OCI-LY1 (cell line): ENCODE results near the gene EDEM2.

Experiments used
- EZH2 ChIP-seq: fragments of 200-600 bp; sonication (generic), shearing (Covaris generic); IDR thresholded peaks from 2 replicates; pipeline ENCODE4 v1.8.0; 2017; ENCODE audit warnings: borderline replicate concordance, mixed run types, mild to moderate bottlenecking, antibody characterized with exemption, low read length, moderate library complexity, mixed read lengths
- TF ChIP-seq, protein P1 (sequence below): fragments of 200-600 bp; sonication (generic), shearing (Covaris generic); IDR thresholded peaks from 2 replicates; pipeline ENCODE4 v1.5.1; 2017; ENCODE audit warnings: mild to moderate bottlenecking, antibody characterized with exemption, low read length, moderate library complexity, mixed read lengths

DNA sequence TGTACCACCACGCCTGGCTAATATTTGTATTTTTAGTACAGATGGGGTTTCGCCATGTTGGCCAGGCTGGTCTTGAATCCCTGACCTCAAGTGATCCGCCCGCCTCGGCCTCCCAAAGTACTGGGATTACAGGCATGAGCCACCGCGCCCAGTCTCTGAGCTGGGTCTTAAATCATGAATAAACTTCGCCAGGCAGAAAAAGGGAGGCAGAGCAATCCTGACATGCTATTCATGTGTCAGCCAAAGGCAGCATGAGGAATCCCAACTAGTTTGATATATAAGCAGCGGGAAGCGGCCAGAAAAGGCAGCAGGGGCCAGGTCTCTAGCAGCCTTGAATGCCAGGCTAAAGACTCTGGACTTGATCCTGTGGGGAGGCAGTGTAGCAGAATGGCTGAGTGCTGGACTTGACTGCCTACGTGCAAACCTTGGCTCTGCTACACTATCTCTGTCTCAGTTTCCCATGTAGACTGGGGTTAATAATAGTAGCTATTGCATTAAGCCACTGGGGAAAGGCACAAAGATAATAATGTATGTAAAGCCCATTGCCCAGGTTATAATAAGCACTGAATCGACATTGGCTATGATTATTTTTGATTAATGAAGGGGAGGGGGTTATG, 26.5 kb upstream of the EDEM2 start:
- TF ChIP-seq, protein P1, sequence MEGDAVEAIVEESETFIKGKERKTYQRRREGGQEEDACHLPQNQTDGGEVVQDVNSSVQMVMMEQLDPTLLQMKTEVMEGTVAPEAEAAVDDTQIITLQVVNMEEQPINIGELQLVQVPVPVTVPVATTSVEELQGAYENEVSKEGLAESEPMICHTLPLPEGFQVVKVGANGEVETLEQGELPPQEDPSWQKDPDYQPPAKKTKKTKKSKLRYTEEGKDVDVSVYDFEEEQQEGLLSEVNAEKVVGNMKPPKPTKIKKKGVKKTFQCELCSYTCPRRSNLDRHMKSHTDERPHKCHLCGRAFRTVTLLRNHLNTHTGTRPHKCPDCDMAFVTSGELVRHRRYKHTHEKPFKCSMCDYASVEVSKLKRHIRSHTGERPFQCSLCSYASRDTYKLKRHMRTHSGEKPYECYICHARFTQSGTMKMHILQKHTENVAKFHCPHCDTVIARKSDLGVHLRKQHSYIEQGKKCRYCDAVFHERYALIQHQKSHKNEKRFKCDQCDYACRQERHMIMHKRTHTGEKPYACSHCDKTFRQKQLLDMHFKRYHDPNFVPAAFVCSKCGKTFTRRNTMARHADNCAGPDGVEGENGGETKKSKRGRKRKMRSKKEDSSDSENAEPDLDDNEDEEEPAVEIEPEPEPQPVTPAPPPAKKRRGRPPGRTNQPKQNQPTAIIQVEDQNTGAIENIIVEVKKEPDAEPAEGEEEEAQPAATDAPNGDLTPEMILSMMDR, result no peak
- no peak for TF ChIP-seq EZH2
